GM19239 (cell line): ENCODE measurements around the gene LIPH.
A peak's percentile ranks its signal among the peaks of the same experiment; 100 is the strongest.

ENCODE experiments used
- DNase-seq: peaks from one replicate; pipeline ENCODE4 v3.0.0; 2011; ENCODE audit warnings: low spot score; ENCODE audit not compliant: insufficient read length
- FAIRE-seq: peaks from 2 replicates; lab custom pipeline; 2011; peaks lifted over from hg19 to GRCh38; lab: Jason Lieb, UNC

LIPH gene

DNA sequence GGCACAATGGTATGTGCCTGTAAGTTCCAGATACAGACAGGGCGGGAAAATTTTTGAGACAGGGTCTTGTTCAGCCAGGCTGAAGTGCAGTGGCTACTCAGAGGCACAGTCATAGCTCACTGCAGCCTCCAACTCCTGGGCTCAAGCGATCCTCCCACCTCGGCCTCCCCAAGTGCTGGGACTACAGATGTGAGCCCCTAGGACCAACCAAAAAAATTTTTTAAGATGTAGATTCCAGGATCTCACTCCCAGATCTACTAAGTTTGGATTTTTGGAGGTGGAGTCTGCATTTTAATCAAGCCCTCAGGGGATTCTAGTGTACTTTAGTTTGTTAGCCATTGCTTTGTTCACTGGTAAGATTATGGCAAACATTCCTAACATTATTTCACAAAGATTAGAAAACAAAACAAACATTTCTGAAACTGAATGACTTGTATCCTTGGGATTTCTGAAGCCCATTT is 2.7 kb downstream of the LIPH start:
- no peak for FAIRE-seq

DNA sequence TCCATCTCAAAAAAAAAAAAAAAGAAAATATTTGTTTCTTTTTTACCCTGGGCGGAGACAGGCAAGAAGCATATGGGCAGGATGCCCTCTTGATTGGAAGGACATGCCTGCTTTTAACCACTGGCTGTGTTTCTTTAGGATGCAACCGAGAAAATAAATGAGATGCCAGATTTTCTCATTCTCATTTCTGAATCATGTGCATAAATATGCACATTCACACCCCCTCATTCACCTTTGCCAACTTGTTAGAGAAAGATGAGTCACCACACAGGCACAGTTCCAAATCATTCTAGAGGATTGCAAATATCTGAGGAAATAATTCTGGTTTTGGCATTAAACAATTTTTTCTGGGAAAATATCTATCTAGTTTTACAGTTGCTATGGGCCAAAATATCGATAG is 3.3 kb downstream of the LIPH start:
- no peak for FAIRE-seq
- DNase-seq: no peak

More for the DNA sequence above, 2.7 kb downstream of the LIPH start:
- no peak for DNase-seq

DNA sequence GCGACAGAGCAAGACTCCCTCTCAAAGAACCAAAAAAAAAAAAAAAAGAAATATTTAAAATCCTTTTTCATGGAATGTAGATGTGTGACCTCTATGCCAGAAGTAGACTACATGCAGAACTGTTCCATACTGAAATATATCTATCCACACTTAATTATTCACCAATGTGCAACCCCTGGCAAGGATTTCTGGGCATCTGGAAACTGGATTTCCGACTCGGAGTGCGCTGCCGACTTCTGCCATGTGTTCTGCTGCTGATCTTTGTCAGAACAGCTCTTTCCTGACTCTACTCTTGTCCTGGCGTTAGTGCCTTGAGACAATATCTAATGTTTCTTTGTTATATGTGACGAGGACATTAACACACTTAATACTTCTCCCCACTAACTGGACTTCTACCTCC is 11.7 kb downstream of the LIPH start:
- no peak for FAIRE-seq

DNA sequence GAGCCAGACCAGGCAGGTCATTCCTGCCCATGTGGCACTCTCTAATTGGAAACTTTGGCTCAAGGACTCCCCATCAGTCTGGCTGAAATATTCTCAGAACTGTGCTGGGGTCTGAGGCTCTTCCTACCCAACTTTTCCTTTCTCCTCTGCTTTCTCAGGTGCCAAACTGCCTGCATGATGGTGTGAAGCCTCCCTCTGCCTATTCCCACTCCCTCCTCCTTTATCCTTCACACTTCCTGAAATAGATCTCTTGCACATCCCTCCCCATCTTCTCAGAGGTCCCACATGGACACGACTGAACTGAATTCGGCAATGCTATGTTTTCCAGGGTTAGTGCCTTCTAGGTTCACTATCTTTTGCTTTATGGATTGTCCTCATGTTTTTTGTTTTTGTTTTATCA is 12.5 kb downstream of the LIPH start:
- no peak for DNase-seq
- no peak for FAIRE-seq

More for the DNA sequence above, 11.7 kb downstream of the LIPH start:
- no peak for DNase-seq

DNA sequence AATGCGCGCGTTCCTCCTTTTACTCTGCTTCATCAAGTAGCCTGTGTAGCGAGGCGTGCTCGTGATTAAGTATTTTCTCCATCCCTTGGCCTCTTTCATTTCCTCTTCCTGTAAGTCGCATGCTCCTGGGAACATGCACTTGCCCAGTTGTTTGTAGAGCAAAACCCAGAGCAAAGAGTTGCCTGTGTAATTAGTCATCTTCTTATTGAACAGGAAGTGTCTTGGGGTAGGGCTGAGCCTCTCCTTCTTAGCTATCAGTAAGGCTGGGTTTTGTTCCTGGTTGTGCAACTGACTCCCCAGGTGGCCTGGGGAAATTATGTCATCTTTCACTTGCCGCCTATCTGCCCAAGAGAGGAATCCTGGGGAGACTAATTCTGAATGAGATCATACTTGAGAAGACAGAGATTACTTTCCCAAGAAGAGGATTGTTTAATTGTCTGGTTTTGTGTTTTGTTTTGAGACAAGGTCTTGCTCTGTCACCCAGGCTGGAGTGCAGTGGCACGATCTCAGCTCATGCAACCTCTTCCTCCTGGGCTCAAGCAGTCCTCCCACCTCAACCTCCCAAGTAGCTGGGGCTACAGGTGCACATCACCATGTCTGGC is 14.9 kb downstream of the LIPH start:
- DNase-seq: peak; percentile 73
- peak; percentile 99 for FAIRE-seq

DNA sequence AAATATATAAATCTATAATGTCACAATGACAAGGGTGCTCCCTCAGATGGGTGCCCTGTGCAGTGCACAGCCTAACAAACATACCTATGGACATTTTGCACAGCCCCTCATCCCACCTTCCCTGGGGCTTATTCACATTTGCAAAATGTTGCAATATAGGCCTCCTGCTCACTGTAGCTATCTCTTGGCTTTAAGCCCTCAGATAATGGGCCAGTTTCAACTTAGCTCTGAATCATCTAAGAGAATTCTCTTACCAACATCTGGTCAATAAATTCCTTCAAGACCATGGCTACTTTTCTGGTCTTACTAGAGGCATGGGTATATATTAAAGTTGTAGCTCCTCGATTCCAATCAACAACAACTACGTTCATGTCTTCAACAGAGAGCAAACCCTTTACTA is 17.9 kb downstream of the LIPH start:
- no peak for DNase-seq
- FAIRE-seq: no peak

DNA sequence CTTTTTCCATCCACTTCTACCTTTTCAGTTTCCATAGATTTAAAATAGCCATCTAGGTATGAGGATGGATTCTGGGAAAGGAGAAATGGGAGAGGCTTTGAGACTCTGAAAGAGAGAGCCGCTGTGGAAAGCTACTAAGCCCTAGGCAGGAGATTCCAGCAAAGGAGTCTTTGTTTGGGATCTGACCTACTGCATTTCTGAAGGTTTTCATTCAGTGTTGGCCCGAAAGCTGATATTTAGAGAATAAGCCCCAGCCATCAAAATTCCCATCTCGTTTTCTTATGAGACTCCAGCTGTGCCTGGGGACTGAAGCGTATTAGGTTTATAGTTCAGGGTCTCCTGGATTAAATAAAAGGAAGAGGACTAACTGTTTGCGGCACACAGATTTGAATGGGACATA is 19.5 kb downstream of the LIPH start:
- FAIRE-seq (no peak), DNase-seq (no peak)

DNA sequence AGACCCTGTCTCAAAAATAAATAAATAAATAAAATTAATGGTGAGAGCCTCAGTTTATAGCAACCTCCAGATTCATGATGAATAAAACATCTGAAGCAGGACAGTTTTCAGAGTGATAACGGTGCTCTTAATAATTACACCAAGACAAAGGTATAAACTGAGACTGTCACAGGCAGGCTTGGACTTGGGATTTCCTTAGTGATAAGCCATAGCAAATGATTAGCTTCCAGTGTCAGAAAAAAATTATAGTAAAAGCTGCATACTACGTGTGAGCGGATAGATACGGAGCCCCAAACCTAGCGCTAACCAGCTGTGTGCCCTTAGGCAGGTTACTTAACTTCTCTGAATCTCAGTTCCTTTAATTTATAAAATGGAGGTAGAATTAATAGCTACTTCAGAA is 21.5 kb downstream of the LIPH start:
- FAIRE-seq (no peak), DNase-seq (no peak)

DNA sequence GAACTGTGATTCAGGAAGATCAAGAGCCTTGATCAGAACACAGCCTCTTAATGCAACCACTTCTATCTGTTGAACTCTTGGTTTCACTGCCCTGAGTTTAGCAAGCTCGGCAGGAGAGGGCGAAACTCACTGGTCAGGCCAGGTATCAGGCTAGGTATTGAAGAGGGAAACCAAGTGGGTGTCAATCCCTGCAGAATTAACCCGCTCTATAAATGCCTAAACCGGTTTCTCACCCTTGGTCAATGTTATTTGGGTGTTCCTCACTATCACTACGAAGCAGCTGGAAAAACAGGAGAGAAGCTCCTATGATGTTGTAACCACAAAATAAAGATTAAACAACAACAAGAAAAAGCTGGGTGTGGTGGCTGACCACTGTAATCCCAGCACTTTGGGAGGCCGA is 23.9 kb downstream of the LIPH start:
- no peak for FAIRE-seq
- DNase-seq: no peak

DNA sequence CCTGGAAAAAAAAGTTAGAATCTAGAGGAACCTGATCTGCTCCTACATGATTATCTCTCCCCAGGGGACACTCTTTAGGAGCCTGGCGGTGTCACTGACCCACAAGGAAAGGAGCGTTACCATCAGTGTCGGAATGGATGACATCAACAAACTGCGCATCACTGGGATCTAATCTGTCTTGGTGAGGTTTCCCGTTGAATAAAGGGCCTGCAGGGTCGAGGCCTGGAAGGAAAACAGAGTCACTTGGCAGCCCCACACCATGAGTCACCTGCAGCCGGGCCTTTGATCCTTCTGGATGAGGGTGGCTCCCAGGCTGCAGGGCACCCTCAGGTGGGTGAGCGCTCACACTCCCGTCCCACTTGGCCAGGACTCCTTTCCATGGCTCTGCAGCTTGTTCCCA is 25.0 kb downstream of the LIPH start:
- FAIRE-seq (no peak), DNase-seq (no peak)

DNA sequence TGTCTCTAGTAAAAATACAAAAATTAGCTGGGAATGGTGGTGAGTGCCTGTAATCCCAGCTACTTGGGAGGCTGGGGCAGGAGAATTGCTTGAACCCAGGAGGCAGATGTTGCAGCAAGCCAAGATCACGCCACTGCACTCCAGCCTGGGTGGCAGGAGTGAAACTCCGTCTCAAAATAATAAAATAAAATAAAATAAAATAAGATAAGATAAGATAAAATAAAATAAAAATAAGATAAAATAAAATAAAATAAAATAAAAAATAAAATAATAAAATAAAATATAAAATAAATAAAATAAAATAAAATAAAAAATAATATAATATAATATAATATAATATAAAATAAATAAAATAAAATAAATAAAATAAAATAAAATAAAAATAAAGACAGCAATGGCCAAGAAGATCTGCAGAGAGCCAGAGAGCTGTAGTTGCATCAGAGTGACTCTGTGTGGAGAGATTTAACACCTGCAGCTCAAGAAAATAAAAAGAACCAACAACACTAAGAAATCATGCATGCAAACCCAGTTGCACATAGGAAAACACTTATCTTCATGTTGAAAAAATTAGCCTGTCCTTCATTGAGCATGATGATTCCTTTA is 25.9 kb downstream of the LIPH start:
- DNase-seq: no peak
- no peak for FAIRE-seq

DNA sequence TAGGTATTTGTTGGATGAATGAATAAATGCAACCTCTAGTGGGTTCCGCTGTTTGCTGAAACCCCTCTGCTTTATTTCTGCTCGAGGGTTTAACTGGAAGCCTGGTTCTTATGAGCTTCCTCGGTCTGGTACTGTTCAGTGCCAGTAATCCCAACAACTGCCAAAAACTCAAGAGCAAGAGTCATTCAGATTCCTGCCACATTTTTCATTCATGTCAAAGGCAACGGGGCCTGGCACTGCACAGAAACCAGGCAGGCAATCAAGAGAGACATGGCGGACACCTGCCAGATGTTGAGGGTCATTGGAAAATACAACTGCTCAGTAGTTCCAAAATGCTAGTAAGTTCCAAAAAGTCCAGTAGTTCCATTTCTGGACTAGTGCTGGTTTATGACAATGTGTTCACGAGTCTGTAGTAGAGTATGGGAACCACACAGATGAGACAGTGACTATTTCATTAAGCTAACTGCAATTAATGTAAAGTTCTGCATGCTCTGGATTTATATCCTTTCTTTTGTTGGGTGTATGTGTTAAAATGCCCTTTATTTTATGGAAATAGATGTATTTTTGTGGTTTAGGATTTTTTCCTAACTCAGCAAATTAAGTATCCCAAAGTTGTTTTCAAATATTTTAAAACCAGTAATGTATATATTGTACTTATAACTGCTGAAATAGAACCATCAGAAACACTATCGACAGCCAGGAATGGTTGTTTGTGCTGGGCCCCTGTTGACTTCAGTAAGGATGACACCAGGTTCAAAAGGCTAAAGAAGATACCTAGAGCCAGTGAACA is 30.8 kb downstream of the LIPH start:
- no peak for FAIRE-seq
- no peak for DNase-seq

DNA sequence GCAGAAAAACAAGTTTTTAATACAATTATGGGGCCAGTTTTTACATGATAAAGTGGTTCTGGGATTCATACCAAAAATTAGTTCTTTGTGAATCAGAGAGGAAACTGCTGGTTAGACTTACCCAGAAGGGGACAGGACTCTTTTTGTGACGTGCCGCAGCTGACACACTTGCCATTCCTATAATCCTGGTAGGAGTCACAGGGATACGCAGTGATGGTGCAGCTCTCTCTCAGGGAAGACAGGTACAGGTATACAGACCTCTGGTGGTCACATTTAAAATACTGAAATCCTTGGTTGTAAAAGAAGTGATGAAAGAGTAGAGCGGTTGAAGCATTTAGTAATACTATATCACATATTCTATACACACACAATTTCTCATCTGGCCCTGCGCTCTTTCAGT is 33.4 kb downstream of the LIPH start:
- FAIRE-seq (no peak), DNase-seq (no peak)

DNA sequence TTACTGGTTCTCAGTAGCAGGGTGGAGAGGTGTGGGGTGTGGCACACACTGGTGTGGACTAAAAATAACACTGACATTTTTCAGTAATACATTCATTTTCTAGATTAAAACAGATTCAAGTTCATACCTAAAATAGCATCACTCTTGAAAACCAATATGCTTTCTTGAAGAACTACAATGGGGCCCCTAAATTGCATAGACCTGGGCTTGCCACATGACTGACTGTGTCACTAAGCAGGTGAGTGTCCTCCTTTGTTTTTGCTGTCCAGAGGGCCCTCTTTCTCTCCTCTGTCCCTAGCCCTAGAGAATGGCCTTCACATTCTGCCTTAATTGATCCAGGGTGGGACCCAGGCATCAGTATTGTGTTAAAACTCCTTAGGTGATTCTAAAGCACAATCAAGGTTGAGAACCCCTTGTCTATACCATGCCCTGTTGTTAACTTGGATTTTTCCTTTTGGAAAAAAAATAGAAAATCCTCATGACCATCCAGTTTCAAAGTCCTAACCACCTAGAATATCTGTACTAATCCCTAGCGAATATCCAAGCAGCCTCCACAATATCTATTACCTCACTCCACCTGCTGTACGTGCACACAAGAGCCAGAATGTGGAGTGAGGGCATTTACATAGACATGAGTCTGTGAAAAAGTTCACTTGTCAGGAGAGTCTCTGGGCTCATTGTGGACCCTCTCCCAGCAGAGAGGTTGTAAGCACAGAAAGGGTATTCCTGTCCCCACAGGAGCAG is 34.8 kb downstream of the LIPH start:
- no peak for FAIRE-seq
- no peak for DNase-seq

DNA sequence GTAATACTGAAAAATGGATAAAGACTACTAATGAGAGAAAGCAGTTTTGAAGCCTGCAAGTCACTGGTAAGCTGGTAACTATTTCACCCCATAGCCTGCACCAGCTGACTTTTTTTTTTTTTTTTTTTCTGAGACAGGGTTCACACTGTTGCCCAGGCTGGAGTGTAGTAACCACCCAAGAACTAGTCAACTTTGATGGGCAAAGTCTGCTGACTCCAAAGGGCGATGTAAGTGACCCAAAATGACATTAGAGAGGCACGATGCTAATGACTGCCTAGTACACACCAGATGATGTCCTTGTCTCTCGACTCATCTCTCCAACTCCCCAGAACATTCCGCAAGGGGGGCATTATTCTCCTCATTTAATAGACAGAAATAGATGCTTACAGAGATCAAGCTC is 40.7 kb downstream of the LIPH start:
- FAIRE-seq: no peak
- no peak for DNase-seq

DNA sequence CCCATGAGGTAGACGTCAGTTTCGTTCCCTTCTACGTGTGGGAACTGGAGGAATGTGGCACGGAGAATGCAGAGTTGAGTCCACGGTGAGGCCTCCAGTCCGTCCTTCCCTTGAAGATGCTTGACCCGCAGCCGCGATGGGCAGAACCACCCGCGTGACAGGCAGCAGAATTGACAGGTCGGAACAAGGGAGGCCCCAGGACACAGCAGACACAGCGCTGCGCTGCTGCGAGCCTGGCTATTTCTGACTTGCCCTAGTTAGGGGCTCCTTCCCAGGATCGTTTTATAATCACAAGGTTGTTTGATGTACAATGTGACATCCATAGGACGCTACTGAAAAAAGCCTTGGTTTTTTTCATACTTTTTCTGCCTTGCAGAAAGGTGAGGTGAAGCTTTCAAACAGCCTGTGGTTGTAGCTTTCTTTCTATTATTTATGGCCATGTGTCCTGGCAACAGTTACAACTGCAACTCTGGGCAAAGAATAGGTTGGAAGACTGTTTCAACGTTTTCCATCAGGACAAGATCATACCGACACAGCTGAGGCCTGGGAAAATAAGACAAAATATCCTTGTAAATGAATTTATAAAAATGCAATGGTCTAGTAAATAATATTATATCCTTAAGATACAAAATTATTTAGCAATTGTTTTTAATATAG is 43.9 kb downstream of the LIPH start:
- FAIRE-seq (no peak), DNase-seq (no peak)

DNA sequence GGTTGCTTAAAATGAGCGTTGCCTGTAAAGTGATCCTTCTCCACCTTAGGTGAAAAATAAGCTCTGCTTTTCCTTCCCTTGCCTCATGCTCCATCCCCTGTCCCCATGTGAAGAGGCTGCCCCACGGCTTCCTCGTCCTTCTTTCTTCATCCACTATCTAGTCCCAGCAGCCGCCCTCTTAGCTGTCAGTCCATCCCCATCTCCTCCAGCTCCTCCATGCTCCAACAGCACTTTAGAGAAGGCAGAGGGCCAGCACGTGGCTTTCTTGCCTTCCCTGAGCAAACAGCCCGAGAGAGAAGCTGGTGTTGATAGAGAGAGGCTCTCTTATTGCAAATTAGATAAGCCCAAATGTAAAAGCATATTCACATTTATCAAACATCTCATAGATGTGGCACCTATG is 44.5 kb downstream of the LIPH start:
- DNase-seq: no peak
- no peak for FAIRE-seq

DNA sequence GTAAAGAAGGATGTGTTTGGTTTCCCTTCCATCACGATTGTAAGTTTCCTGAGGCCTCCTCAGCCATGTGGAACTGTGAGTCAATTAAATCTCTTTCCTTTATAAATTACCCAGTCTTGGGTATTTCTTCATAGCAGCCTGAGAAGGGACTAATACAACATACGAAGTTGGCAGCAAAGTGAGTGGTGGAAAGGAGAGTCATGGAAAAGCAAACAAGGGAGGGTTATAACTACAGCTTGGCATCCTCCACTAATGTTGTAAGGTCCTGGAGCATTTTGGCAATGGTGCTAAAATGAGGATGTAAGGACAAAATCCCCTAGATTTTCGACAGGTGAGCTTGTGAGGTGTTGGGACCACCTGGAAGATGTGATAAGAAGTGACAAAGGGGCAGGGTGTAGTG is 47.8 kb downstream of the LIPH start:
- no peak for FAIRE-seq
- DNase-seq: no peak

DNA sequence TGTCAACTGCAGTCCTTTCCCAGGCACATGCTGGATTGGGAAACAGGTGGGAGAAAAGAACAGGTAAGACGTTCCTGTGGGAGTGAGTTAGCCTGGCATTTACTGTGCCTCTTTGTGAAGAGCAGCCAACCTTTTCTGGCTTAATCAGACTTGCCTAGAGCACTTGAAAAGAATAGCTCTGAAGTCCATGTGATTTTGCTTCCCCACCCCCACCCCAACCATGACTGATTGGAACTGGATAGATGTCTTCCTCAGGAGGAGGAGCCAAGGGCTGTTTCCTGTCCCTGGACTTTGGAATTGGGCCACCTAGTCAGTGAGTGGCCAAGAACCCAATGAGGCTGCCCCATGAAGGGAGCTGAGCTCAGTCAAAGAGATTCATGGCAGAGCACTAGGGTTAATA is 48.9 kb downstream of the LIPH start:
- FAIRE-seq (no peak), DNase-seq (no peak)

DNA sequence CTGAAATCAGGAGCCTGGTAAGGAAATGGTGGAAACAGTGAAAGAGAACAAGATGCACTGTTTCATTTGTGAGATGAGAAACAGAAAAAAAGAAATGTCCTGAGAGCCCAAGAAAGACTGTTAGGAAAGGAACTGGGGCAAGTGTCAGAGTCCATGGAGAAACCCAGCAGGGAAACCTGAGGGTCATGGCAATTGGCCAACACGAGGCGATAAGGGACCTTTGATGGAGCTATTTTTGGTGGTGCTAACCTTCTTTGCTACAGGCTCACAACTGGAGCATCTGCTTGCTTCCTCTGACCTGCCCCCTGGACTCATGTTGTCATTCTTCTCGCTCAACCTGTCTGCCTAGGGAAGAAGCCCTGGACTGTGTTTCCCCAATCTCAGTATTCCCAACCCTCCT is 49.4 kb downstream of the LIPH start:
- no peak for FAIRE-seq

More for the DNA sequence above, 49.4 kb downstream of the LIPH start:
- DNase-seq: no peak
